Measurements from ENCODE around the gene SLC44A1. TPM values are rescaled to one million over a fixed set of nuclear protein-coding genes. Genes with fewer than 3 reads are reported as not detected.
A peak's percentile ranks its signal among the peaks of the same experiment; 100 is the strongest.

SLC44A1 gene
- total RNA-seq, 1 experiment from 2014 or later, result 30.1 TPM

- DNase-seq (ENCODE audit: low read depth), result no peak
Measured at GRCh38 chr9:105331755-105332154, 87.3 kb downstream of the SLC44A1 start.

- DNase-seq (ENCODE audit: low read depth), result peak; percentile 11
Measured at GRCh38 chr9:105332471-105332870, 88.0 kb downstream of the SLC44A1 start.

- peak; percentile 10 for DNase-seq (ENCODE audit: low read depth)
Measured at GRCh38 chr9:105333076-105333475, 88.6 kb downstream of the SLC44A1 start.

- no peak for DNase-seq (ENCODE audit: low read depth)
Measured at GRCh38 chr9:105333811-105334210, 89.4 kb downstream of the SLC44A1 start.

GRCh38 chr9:105338308-105338707 is 93.9 kb downstream of the SLC44A1 start:
- DNase-seq (ENCODE audit: low read depth), result peak; percentile 28

GRCh38 chr9:105339849-105340248 is 95.4 kb downstream of the SLC44A1 start:
- DNase-seq (ENCODE audit: low read depth), result no peak

GRCh38 chr9:105341434-105342146 is 97.1 kb downstream of the SLC44A1 start:
- DNase-seq (ENCODE audit: low read depth), result peak; percentile 5

- no peak for DNase-seq (ENCODE audit: low read depth)
Measured at GRCh38 chr9:105342147-105342505, 97.7 kb downstream of the SLC44A1 start.

GRCh38 chr9:105344283-105344682 is 99.8 kb downstream of the SLC44A1 start:
- DNase-seq (ENCODE audit: low read depth), result no peak

- DNase-seq (ENCODE audit: low read depth), result no peak
Measured at GRCh38 chr9:105345626-105346025, 101.2 kb downstream of the SLC44A1 start.

- no peak for DNase-seq (ENCODE audit: low read depth)
Measured at GRCh38 chr9:105346273-105346672, 101.8 kb downstream of the SLC44A1 start.

GRCh38 chr9:105354448-105354847 is 110.0 kb downstream of the SLC44A1 start:
- no peak for DNase-seq (ENCODE audit: low read depth)

- peak; percentile 6 for DNase-seq (ENCODE audit: low read depth)
Measured at GRCh38 chr9:105355781-105356180, 111.3 kb downstream of the SLC44A1 start.

- DNase-seq (ENCODE audit: low read depth), result no peak
Measured at GRCh38 chr9:105357937-105358336, 113.5 kb downstream of the SLC44A1 start.

GRCh38 chr9:105359892-105360291 is 115.4 kb downstream of the SLC44A1 start:
- peak; percentile 92 for DNase-seq (ENCODE audit: low read depth)

GRCh38 chr9:105360344-105360743 is 115.9 kb downstream of the SLC44A1 start:
- DNase-seq (ENCODE audit: low read depth), result no peak

- no peak for DNase-seq (ENCODE audit: low read depth)
Measured at GRCh38 chr9:105361873-105362272, 117.4 kb downstream of the SLC44A1 start.

GRCh38 chr9:105362470-105362869 is 118.0 kb downstream of the SLC44A1 start:
- DNase-seq (ENCODE audit: low read depth), result no peak

- no peak for DNase-seq (ENCODE audit: low read depth)
Measured at GRCh38 chr9:105363837-105364236, 119.4 kb downstream of the SLC44A1 start.

- no peak for DNase-seq (ENCODE audit: low read depth)
Measured at GRCh38 chr9:105369911-105370310, 125.5 kb downstream of the SLC44A1 start.

- DNase-seq (ENCODE audit: low read depth), result no peak
Measured at GRCh38 chr9:105373723-105374122, 129.3 kb downstream of the SLC44A1 start.

GRCh38 chr9:105375323-105375722 is 130.9 kb downstream of the SLC44A1 start:
- DNase-seq (ENCODE audit: low read depth), result no peak

- no peak for DNase-seq (ENCODE audit: low read depth)
Measured at GRCh38 chr9:105376893-105377292, 132.4 kb downstream of the SLC44A1 start.
